ENCODE results near the gene LRCH1. TPM values are rescaled to one million over a fixed set of nuclear protein-coding genes. Genes with fewer than 3 reads are reported as not detected.

Gene LRCH1
- total and polyA plus RNA-seq, 2 of the 4 experiments (the other 2 are of a cell fraction): 7.0 to 8.8 TPM

- Histone ChIP-seq H2AFZ (replicated peaks; ENCODE audit: low read length, poor library complexity) (no peak overlapping the region), H2BK20ac (ENCODE audit: low read depth, low read length) (no peak overlapping the region), H3K9me1 (ENCODE audit: insufficient read depth, low read length) (peaks cover 26% of the 10 kb centered on the region), H3K27ac (ENCODE audit: insufficient read depth, low read length) (no peak overlapping the region), H3K79me1 (ENCODE audit: low read depth in 1 of 2, low read length in 2 of 2) (peaks cover 28 to 69% of the 10 kb centered on the region in 2 experiments), H3K23ac (ENCODE audit: low read depth, low read length) (no peak overlapping the region), H3K4me1 (ENCODE audit: control insufficient read depth, insufficient read depth, low read length) (peaks cover 14% of the 10 kb centered on the region), H2BK120ac (ENCODE audit: low read depth, low read length) (no peak overlapping the region), H4K91ac (ENCODE audit: insufficient read depth, low read depth, low read length) (no peak overlapping the region), H2BK5ac (ENCODE audit: low read depth, low read length, poor library complexity, severe bottlenecking) (no peak overlapping the region), H3K9ac (ENCODE audit: low read depth, low read length) (no peak overlapping the region), H3K4ac (ENCODE audit: low read depth, low read length) (no peak overlapping the region), H4K8ac (ENCODE audit: low read depth in 2 of 2, low read length in 2 of 2) (no peak overlapping the region), H3K4me2 (ENCODE audit: low read depth, low read length) (no peak overlapping the region), H3K56ac (ENCODE audit: extremely low read depth, insufficient read depth, low read length) (no peak overlapping the region), H3K9me3 (ENCODE audit: control insufficient read depth, insufficient read depth, low read length) (no peaks in the 10 kb centered on the region), H3K18ac (ENCODE audit: low read depth, low read length) (no peak overlapping the region), H4K5ac (ENCODE audit: low read depth, low read length) (no peak overlapping the region), H2AK9ac (replicated peaks; ENCODE audit: low read depth, low read length, poor library complexity) (no peak overlapping the region), H2AK5ac (ENCODE audit: low read depth, low read length) (no peak overlapping the region), H2BK15ac (ENCODE audit: low read depth, low read length) (no peak overlapping the region), H3K36me3 (ENCODE audit: control insufficient read depth, insufficient read depth, low read length) (no peaks in the 10 kb centered on the region), H4K20me1 (ENCODE audit: insufficient read depth, low read length) (peaks cover 36% of the 10 kb centered on the region), H3K27me3 (ENCODE audit: control insufficient read depth, insufficient read depth, low read length) (no peaks in the 10 kb centered on the region), H3K14ac (replicated peaks; ENCODE audit: low read depth, low read length) (no peak overlapping the region), H3K4me3 (ENCODE audit: insufficient read depth, low read depth, low read length) (no peak overlapping the region)
- ChIA-PET CTCF (interaction anchor here (0.5 to 0.8 kb wide), 2 partner anchors 10 to 18 kb away, joined by 3 to 4 read pairs; no protein-coding TSS in a partner anchor), POLR2A (ENCODE audit: unreplicated experiment) (no interaction called here)
- in situ Hi-C loops (cut with MboI; ENCODE audit: low sequenced_read_pairs) (loop anchor here (5.0 kb wide), 1 partner anchor 60 kb away; the partner anchor contains the start of gene LRCH1), dilution Hi-C loops (cut with HindIII; ENCODE audit: low sequenced_read_pairs, unreplicated experiment) (no loop called here), intact Hi-C loops (cut with micrococcal nuclease) (no loop called here)
- TF ChIP-seq, protein P1, sequence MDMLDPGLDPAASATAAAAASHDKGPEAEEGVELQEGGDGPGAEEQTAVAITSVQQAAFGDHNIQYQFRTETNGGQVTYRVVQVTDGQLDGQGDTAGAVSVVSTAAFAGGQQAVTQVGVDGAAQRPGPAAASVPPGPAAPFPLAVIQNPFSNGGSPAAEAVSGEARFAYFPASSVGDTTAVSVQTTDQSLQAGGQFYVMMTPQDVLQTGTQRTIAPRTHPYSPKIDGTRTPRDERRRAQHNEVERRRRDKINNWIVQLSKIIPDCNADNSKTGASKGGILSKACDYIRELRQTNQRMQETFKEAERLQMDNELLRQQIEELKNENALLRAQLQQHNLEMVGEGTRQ (IDR thresholded peaks at IDR 0.05; ENCODE audit: low read depth, low read length): no peak
- TF ChIP-seq, protein P2, sequence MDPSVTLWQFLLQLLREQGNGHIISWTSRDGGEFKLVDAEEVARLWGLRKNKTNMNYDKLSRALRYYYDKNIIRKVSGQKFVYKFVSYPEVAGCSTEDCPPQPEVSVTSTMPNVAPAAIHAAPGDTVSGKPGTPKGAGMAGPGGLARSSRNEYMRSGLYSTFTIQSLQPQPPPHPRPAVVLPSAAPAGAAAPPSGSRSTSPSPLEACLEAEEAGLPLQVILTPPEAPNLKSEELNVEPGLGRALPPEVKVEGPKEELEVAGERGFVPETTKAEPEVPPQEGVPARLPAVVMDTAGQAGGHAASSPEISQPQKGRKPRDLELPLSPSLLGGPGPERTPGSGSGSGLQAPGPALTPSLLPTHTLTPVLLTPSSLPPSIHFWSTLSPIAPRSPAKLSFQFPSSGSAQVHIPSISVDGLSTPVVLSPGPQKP (IDR thresholded peaks at IDR 0.05; ENCODE audit: borderline replicate concordance, low read depth, low read length): no peak
- no peak for TF ChIP-seq POLR2A (IDR thresholded peaks at IDR 0.05; ENCODE audit: low read depth, low read length)
- no peak for TF ChIP-seq CHD1 (IDR thresholded peaks at IDR 0.05; ENCODE audit: low read depth, low read length)
- TF ChIP-seq MXI1 (IDR thresholded peaks at IDR 0.05; ENCODE audit: borderline replicate concordance, low read depth, low read length): no peak
- BruUV-seq (replicated peaks): no TSS peak
- no peak for DNase-seq
- no peak for ATAC-seq (ENCODE audit: low read depth)
- no CpG with 5 or more reads among the region's 3 CpGs for WGBS, 2 experiments (ENCODE audit: extremely low coverage in 2 of 2, insufficient read length in 1 of 2)
These were observed 59.3 kb downstream of the LRCH1 start for GRCh38 chr13:46612267-46612666.
